B cell (primary cell): ENCODE measurements around the gene RHOXF2. TPM values are rescaled to one million over a fixed set of nuclear protein-coding genes. Genes with fewer than 3 reads are reported as not detected.

Source experiments
- ATAC-seq: fragments of 200-7000 bp; cut with Tn5 transposase; one replicate; pipeline ENCODE4 v1.10.0; 2021; ENCODE audit warnings: low read depth, mild to moderate bottlenecking, moderate number of reproducible peaks, moderate library complexity
- CTCF ChIA-PET: fragments of 350-600 bp; sonication (Branson Sonifier 250); formaldehyde crosslinking; loops from one replicate; lab custom pipeline; 2021; ENCODE audit warnings: antibody characterized with exemption, inconsistent platforms; lab: Charles Lee
- POLR2A ChIA-PET: fragments of 350-600 bp; sonication (Branson Sonifier 250); formaldehyde crosslinking; loops from one replicate; lab custom pipeline; 2021; ENCODE audit warnings: antibody characterized with exemption; lab: Charles Lee
- DNase-seq: peaks from one replicate; pipeline ENCODE4 v3.0.0; 2013
- H2AFZ ChIP-seq: 2 replicates; pipeline ENCODE4 v1.6.1; 2012; ENCODE audit warnings: mild to moderate bottlenecking, low read depth, low read length; ENCODE audit not compliant: insufficient read depth, poor library complexity, severe bottlenecking
- H3K27ac ChIP-seq, 2 donors: 1 replicate in 1 of 2; 2 replicates in 1 of 2; pipeline ENCODE4 v1.5.1; 2012 to 2013; ENCODE audit warnings: low read length in 2 of 2, mild to moderate bottlenecking in 2 of 2, moderate library complexity in 1 of 2
- H3K27me3 ChIP-seq, 4 experiments: fragments of 200-600 bp in 1 of 4; sonication (generic) in 1 of 4; replicated peaks in 1 of 4; 1 replicate in 2 of 4; 2 replicates in 2 of 4; pipeline versions ENCODE4 v1.6.1 to v1.7.0; 2013 to 2016; ENCODE audit warnings: low read length in 3 of 4, mild to moderate bottlenecking in 2 of 4, mixed read lengths in 1 of 4, moderate library complexity in 1 of 4; ENCODE audit not compliant: insufficient read depth in 4 of 4, control insufficient read depth in 3 of 4; ENCODE audit errors: control extremely low read depth in 1 of 4
- H3K36me3 ChIP-seq, 2 experiments: replicated peaks in 1 of 2; 1 replicate in 1 of 2; 2 replicates in 1 of 2; pipeline versions ENCODE4 v1.6.1 to v1.7.1; 2013; ENCODE audit warnings: low read length in 1 of 2; ENCODE audit not compliant: insufficient read depth in 2 of 2, control insufficient read depth in 1 of 2; ENCODE audit errors: control extremely low read depth in 1 of 2, extremely low read depth in 1 of 2
- H3K4me1 ChIP-seq, 2 donors: fragments of 200-600 bp in 1 of 2; sonication (generic) in 1 of 2; 1 replicate in 1 of 2; 2 replicates in 1 of 2; pipeline versions ENCODE4 v1.5.1 to v1.6.1; 2013 to 2017; ENCODE audit warnings: low read length in 2 of 2; ENCODE audit not compliant: control insufficient read depth in 2 of 2, insufficient read depth in 2 of 2
- H3K4me2 ChIP-seq: replicated peaks from 2 replicates; pipeline ENCODE3; 2012; ENCODE audit warnings: mild to moderate bottlenecking, low read depth, low read length; ENCODE audit not compliant: poor library complexity, severe bottlenecking
- H3K4me3 ChIP-seq, 5 experiments: fragments of 200-600 bp in 1 of 5; sonication (generic) in 1 of 5; 1 replicate in 3 of 5; 2 replicates in 2 of 5; pipeline versions ENCODE4 v1.5.1 to v1.7.0; 2011 to 2016; ENCODE audit warnings: low read length in 4 of 5, mild to moderate bottlenecking in 4 of 5, low read depth in 2 of 5, control low read depth in 1 of 5, moderate library complexity in 1 of 5; ENCODE audit not compliant: insufficient read depth in 1 of 5; ENCODE audit errors: control extremely low read depth in 1 of 5, extremely low read depth in 1 of 5
- H3K79me2 ChIP-seq: fragments of 200-600 bp; sonication (generic); one replicate; pipeline ENCODE4 v1.6.0; 2016; ENCODE audit warnings: low read length; ENCODE audit not compliant: control insufficient read depth, insufficient read depth
- H3K9ac ChIP-seq: fragments of 200-600 bp; sonication (generic); 2 replicates; pipeline ENCODE4 v1.6.1; 2017; ENCODE audit warnings: mild to moderate bottlenecking, low read length, moderate library complexity
- H3K9me3 ChIP-seq, 3 donors: one replicate each; pipeline versions ENCODE4 v1.6.1 to v1.7.1; 2013; ENCODE audit warnings: low read length in 2 of 3; ENCODE audit not compliant: control insufficient read depth in 2 of 3, insufficient read depth in 1 of 3; ENCODE audit errors: control extremely low read depth in 1 of 3
- H4K20me1 ChIP-seq: 2 replicates; pipeline ENCODE4 v1.6.0; 2012; ENCODE audit warnings: mild to moderate bottlenecking, low read length; ENCODE audit not compliant: insufficient read depth, control insufficient read depth, poor library complexity, severe bottlenecking
- H3K27ac Mint-ChIP-seq: one replicate; pipeline ENCODE4 v1.8.0; 2021; ENCODE audit warnings: mixed read lengths
- H3K27me3 Mint-ChIP-seq: one replicate; pipeline ENCODE4 v1.8.0; 2021; ENCODE audit warnings: mixed read lengths
- H3K4me1 Mint-ChIP-seq: one replicate; pipeline ENCODE4 v1.8.0; 2021; ENCODE audit warnings: mixed read lengths
- H3K4me3 Mint-ChIP-seq: one replicate; pipeline ENCODE4 v1.8.0; 2021; ENCODE audit warnings: mixed read lengths
- H3K9me3 Mint-ChIP-seq: one replicate; pipeline ENCODE4 v1.8.0; 2022; ENCODE audit warnings: mixed read lengths; ENCODE audit not compliant: insufficient read depth
- EZH2 ChIP-seq: IDR thresholded peaks from 2 replicates; pipeline ENCODE4 v1.6.1; 2012; ENCODE audit warnings: borderline replicate concordance, low read depth, mild to moderate bottlenecking, moderate library complexity, low read length; ENCODE audit not compliant: insufficient read depth, poor library complexity, severe bottlenecking
- WGBS: methylation state at CpG from one replicate; pipeline ENCODE4 v1.1.5; 2013; ENCODE audit warnings: missing lambda C conversion rate; ENCODE audit not compliant: insufficient coverage; 5-methylcytosine and 5-hydroxymethylcytosine counted together
- intact Hi-C: fragments of 100-400 bp; cut with micrococcal nuclease; formaldehyde crosslinking; loops from one replicate; pipeline ENCODE4 v1.10.0; 2022
- polyA plus RNA-seq: library from polyadenylated mRNA; depleted of rRNA; stranded (reverse); fragments of >200 nt; gene quantifications from 2 replicates; pipeline ENCODE4 v1.2.3, GENCODE V29; 2012
- total RNA-seq, 2 donors: library from RNA; stranded (reverse); fragments of 120-200 nt in 1 of 2; gene quantifications; 1 replicate in 1 of 2; 2 replicates in 1 of 2; pipeline versions ENCODE4 v1.2.3 to v1.2.4, GENCODE V29; 2013 to 2022
- TF ChIP-seq, protein P1 (sequence below): fragments of 200-600 bp; IDR thresholded peaks from one replicate; pipeline ENCODE4 v1.8.0; 2022; ENCODE audit warnings: antibody characterized with exemption, mild to moderate bottlenecking

RHOXF2 gene
- total and polyA plus RNA-seq, 2 donors (not counting 1 experiment from before 2014, with no cell fraction given): not detected

DNA sequence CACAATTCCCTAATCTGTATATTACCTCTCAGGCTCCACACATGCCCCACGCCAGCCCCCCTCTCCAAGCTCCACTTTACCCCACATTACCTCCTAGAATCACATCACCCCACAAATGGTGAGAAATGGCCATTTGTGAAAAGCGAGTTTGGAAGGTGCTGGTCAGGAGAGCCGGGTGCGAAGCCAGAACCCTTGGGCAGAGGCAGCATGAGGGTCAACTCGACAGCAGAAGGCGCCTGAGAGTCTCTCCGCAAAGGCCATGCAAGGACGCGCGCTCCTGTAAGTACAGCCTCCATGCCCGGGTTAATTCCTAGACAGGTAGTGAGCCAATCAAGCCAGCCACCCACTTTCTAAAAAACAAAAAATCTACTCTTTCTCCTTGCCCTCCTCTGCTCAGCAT, 42.4 kb downstream of the RHOXF2 start:
- Histone ChIP-seq H3K79me2 (no peaks in the 10 kb centered on the region), H2AFZ (no peak overlapping the region), H3K4me2 (no peak overlapping the region), H4K20me1 (no peaks in the 10 kb centered on the region), H3K27ac (no peak overlapping the region), H3K4me1 (no peaks in the 10 kb centered on the region), H3K27me3 (no peaks in the 10 kb centered on the region), H3K9ac (no peak overlapping the region), H3K9me3 (no peaks in the 10 kb centered on the region), H3K4me3 (no peak overlapping the region), H3K36me3 (peaks cover 0 to 2% of the 10 kb centered on the region in 2 experiments)
- Mint-ChIP-seq H3K4me1 (no peaks in the 10 kb centered on the region), H3K9me3 (no peaks in the 10 kb centered on the region), H3K27ac (no peak overlapping the region), H3K4me3 (no peak overlapping the region), H3K27me3 (no peaks in the 10 kb centered on the region)
- no peak for DNase-seq
- TF ChIP-seq, protein P1, sequence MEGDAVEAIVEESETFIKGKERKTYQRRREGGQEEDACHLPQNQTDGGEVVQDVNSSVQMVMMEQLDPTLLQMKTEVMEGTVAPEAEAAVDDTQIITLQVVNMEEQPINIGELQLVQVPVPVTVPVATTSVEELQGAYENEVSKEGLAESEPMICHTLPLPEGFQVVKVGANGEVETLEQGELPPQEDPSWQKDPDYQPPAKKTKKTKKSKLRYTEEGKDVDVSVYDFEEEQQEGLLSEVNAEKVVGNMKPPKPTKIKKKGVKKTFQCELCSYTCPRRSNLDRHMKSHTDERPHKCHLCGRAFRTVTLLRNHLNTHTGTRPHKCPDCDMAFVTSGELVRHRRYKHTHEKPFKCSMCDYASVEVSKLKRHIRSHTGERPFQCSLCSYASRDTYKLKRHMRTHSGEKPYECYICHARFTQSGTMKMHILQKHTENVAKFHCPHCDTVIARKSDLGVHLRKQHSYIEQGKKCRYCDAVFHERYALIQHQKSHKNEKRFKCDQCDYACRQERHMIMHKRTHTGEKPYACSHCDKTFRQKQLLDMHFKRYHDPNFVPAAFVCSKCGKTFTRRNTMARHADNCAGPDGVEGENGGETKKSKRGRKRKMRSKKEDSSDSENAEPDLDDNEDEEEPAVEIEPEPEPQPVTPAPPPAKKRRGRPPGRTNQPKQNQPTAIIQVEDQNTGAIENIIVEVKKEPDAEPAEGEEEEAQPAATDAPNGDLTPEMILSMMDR: no peak
- TF ChIP-seq EZH2: no peak
- POLR2A ChIA-PET: no interaction called here
- 100% methylated on average over 4 of the region's 11 CpGs for WGBS
- intact Hi-C loops: no loop called here
- no peak for ATAC-seq
- CTCF ChIA-PET: no interaction called here

DNA sequence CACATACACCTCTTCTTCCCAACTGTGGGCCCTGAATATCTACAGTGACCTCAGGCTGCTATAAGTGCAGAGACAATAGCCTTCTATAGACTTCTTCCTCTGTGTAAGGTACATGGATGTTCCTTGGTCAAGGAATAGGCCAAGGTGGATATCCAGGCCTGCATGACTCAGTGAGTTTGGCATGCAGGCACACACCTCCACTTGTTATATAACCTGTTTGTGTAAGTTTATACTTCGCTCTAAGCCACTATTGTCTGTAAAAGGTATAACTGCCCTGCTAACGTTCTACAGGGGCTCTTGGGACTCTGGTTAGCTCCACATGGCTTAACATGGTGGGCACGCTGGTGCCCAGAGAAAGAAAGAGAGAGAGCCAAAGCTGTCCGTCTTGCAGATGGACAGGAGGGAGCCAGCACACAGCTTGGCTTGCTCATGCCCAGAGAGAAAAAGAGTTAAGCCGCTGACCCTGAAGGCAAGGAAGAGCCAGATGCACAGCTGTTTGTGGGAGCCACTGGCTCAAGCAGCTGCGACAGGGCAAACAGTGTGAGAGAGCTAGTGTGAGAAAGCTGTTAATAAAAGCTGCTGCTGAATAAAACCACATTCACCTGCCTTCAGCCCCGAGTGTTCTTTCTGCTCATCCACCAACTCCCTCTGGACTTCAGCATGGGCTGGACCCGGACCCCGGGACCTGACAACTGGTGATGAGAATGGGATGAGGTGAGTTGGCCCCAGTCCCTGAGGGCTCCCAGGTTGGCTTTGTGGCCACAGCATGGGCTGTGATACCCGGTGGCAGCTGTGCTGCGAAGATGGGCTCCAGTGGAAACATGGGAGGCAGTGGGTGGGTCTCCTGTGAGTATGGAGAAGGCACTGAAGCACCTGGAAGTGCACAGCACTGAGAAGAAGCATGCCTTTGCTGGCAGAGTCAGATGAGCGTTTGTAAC, 47.7 kb downstream of the RHOXF2 start:
- Histone ChIP-seq H3K4me2 (no peak overlapping the region), H3K9me3 (no peaks in the 10 kb centered on the region), H2AFZ (no peak overlapping the region), H3K9ac (no peak overlapping the region), H3K27me3 (no peaks in the 10 kb centered on the region), H3K27ac (no peak overlapping the region), H3K4me3 (no peak overlapping the region), H4K20me1 (no peaks in the 10 kb centered on the region), H3K4me1 (no peaks in the 10 kb centered on the region), H3K36me3 (peaks cover 0 to 2% of the 10 kb centered on the region in 2 experiments), H3K79me2 (no peaks in the 10 kb centered on the region)
- WGBS: 90% methylated on average over 2 of the region's 12 CpGs
- no peak overlapping the region for H3K4me3 Mint-ChIP-seq
- intact Hi-C loops: no loop called here
- no peak overlapping the region for H3K27ac Mint-ChIP-seq
- DNase-seq (no peak), ATAC-seq (no peak)
- CTCF ChIA-PET: interaction anchor here (1.2 kb wide), 1 partner anchor 8 kb away, joined by 4 read pairs; no protein-coding TSS in a partner anchor
- H3K9me3 Mint-ChIP-seq: no peaks in the 10 kb centered on the region
- H3K4me1 Mint-ChIP-seq: no peaks in the 10 kb centered on the region
- TF ChIP-seq, protein P1: no peak
- no peak for TF ChIP-seq EZH2
- POLR2A ChIA-PET: no interaction called here
- H3K27me3 Mint-ChIP-seq: no peaks in the 10 kb centered on the region
